Right forelimb (tissue), 1 donor: ENCODE measurements around the gene ORM2.

Experiments used
- DNase-seq: peaks from one replicate; pipeline ENCODE4 v3.0.0-alpha.2; 2018

ORM2 gene

GRCh38 chr9:114350636-114351401, 21.1 kb downstream of the ORM2 start:
- no peak for DNase-seq

GRCh38 chr9:114351932-114352331, 22.3 kb downstream of the ORM2 start:
- no peak for DNase-seq

- no peak for DNase-seq
Observed at GRCh38 chr9:114355821-114356220, 26.2 kb downstream of the ORM2 start.

GRCh38 chr9:114356792-114357191, 27.1 kb downstream of the ORM2 start:
- DNase-seq = no peak

GRCh38 chr9:114357360-114357759, 27.7 kb downstream of the ORM2 start:
- DNase-seq = no peak

GRCh38 chr9:114357911-114358328, 28.3 kb downstream of the ORM2 start:
- no peak for DNase-seq

GRCh38 chr9:114359801-114360200, 30.1 kb downstream of the ORM2 start:
- DNase-seq = no peak

- no peak for DNase-seq
Observed at GRCh38 chr9:114361542-114361941, 31.9 kb downstream of the ORM2 start.

GRCh38 chr9:114362394-114362793, 32.7 kb downstream of the ORM2 start:
- DNase-seq = no peak

GRCh38 chr9:114363424-114363823, 33.8 kb downstream of the ORM2 start:
- DNase-seq = no peak

GRCh38 chr9:114364134-114365041, 34.7 kb downstream of the ORM2 start:
- DNase-seq = no peak

GRCh38 chr9:114365194-114365593, 35.5 kb downstream of the ORM2 start:
- DNase-seq = no peak

- DNase-seq = no peak
Observed at GRCh38 chr9:114366334-114367128, 36.9 kb downstream of the ORM2 start.

GRCh38 chr9:114367366-114367765, 37.7 kb downstream of the ORM2 start:
- no peak for DNase-seq

- DNase-seq = no peak
Observed at GRCh38 chr9:114367772-114368569, 38.3 kb downstream of the ORM2 start.

- no peak for DNase-seq
Observed at GRCh38 chr9:114369216-114370130, 39.8 kb downstream of the ORM2 start.

- DNase-seq = no peak
Observed at GRCh38 chr9:114370251-114370967, 40.7 kb downstream of the ORM2 start.

GRCh38 chr9:114370968-114371320, 41.3 kb downstream of the ORM2 start:
- DNase-seq = no peak

- DNase-seq = no peak
Observed at GRCh38 chr9:114371343-114371944, 41.8 kb downstream of the ORM2 start.
